M059J (cell line): ENCODE measurements around the gene KRTAP10-1. TPM values are rescaled to one million over a fixed set of nuclear protein-coding genes. Genes with fewer than 3 reads are reported as not detected.

Source experiments
- DNase-seq: peaks from one replicate; pipeline ENCODE4 v3.0.0-alpha.2; 2012; ENCODE audit warnings: low read depth
- total RNA-seq: library from RNA; depleted of rRNA; stranded (reverse); fragments of >200 nt; shearing (Covaris generic); gene quantifications from 2 replicates; pipeline ENCODE4 v1.2.3, GENCODE V29; 2014

KRTAP10-1 gene
- total RNA-seq, 1 experiment from 2014 or later: not detected

DNA sequence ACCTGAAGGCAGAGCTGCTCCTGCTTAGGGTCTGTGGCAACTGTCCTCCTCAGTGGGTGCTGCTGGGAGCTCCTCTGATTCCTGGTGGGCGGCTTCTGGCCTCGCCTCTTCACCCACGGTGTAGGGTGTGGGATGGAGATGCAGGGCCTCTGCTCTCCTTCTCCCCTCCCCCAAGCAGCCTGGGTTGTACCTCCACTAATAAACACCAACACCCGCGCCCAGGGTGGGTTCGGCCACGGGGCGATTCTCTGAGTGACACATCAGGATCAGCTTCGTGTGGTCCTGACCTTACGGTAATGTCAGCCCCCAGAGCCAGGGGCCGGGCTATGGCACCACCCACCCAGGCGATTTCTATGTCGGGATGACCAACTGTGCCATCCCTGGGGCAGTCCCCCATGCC, 23.7 kb downstream of the KRTAP10-1 start:
- DNase-seq: no peak

- DNase-seq: no peak
Observed at GRCh38 chr21:44515359-44516165, 24.4 kb downstream of the KRTAP10-1 start.

GRCh38 chr21:44514746-44515358, 25.1 kb downstream of the KRTAP10-1 start:
- no peak for DNase-seq

DNA sequence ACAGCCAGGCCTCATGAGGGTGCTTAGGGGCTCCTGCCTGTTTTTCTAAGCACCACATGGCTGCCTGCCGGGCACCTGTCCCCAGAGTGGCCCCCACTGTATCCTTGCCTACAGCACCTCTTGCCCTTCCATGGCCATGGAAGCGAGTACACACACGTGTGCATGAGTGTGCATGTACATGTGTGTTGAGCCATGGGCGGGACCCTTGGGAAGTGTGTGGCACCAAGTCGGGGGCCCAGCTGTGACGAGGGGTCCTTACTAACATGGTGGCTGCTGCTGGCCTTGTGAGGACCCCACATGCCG, 25.8 kb downstream of the KRTAP10-1 start:
- DNase-seq: no peak

- DNase-seq: peak; percentile 14
Observed at GRCh38 chr21:44513389-44514217, 26.4 kb downstream of the KRTAP10-1 start.

DNA sequence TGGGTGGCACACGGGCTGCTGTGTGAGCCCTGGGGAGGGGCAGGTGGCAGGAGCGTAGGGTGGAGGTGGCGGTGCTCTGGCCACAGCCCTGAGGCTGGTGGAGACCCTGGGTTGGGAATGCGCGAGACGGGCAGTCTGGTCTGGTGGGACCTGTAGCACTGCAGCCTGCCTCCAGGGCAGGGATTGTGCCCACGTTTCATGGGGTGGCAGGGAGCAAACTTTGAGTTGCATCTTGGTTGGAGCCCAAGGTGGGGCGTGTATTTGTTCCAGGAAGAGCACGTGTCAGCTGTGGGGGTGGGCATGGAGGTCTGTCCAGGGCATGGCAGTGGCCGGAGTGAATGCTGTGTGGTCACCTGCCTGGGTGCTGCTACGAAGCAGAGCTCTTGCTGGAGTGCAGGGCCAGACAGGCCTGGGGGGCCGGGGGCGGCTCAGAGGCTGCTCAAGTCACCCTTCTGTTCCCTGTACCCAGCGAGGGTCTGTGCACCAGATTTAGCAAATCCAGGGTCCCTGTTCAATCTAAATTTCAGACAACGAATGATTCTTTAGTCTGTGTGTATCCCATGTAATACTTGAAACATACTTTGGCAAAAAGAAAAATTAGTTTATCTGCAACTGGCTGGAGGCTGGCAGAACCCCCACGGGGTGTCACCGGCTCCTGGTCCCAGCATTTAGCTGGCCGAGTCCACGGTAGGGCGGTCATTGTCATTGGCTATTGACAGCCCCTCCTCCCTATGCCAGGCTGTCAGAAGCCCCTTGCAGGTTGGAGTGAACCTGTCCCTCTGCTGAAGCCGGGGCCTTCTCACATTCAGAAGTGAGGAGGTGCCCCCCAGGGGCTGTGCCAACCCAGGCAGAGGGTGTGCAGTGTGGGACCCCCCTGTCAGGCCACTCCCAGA, 27.3 kb downstream of the KRTAP10-1 start:
- DNase-seq: no peak

DNA sequence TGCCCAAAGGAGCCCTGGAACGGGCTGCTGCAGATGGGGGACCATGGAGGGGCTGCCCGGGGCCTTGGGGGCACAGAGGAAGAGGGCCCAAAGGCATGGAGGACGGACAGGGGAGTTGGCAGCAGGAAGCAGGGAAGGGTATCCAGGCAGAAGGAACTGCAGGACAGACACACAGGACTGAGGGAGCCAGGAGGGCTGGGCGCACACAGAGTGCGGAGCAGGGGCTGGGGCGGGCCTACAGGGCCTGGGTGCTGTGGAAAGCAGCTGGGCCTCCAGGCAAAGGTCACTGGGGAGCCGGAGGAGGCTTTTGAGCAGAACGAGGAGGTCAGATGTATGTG, 28.1 kb downstream of the KRTAP10-1 start:
- DNase-seq: no peak

DNA sequence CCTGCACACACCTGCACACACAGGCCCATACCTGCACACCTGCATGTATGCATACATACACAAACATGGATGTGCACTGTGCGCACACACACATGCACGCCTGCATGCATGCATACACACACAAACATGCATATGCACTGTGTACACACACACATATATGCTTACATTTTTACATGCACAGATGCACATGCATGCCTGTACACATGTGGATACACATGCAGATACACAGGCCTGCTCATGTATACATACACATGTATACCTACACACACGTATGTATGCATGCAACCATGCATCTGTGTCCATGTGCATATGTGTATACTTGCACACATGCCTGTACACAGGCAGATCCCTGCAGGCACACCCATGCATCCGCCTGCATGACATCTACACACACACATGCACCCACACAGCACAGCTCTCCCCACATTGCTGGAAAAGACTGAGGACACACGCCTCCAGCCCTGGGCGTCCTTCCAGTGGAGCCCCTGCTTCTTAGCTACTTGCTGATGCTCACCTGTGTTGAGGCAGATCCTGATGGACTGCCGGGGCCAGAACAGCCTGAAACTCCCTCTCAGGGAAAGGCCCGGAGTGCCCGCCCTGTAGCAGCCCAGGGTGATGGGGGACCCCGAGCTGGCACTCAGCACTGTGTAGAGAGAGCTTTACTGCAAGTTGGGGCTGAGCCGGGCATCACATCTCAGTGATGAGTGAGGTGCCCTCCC, 28.6 kb downstream of the KRTAP10-1 start:
- DNase-seq: no peak

DNA sequence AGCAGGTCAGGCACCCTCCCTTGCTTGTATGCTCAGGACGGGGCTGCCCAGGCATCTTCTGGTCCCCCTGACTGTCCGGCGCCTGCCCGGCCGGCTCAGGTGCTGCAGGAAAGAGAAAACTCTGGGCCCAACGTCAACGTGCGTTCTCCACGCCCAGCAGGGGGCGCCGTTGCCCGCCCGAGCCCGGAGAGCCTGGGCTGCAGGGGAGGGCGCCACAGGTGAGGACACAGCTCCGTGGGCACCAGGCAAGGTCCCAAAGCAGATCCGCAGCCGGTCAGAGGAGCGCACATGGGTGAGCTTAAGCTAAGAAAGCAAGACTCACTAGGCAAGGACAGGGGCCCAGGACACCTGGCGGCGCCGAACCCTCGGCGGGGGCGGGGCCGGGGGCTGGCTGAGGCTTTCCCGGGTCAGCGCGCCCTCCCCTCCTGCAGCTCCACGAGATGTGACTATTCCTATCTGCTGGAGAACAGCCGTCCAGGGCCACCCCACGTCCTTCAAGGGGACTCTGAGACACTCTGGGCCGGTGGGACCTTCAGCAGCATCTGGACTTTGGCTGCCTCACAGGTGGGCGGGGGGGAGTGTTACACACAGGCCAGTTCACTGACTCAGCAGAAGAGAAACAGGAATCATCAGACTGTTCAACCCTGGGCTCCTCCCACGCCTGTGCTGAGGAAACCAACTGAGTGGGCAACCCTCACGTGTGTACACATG, 29.3 kb downstream of the KRTAP10-1 start:
- DNase-seq: peak; percentile 35

DNA sequence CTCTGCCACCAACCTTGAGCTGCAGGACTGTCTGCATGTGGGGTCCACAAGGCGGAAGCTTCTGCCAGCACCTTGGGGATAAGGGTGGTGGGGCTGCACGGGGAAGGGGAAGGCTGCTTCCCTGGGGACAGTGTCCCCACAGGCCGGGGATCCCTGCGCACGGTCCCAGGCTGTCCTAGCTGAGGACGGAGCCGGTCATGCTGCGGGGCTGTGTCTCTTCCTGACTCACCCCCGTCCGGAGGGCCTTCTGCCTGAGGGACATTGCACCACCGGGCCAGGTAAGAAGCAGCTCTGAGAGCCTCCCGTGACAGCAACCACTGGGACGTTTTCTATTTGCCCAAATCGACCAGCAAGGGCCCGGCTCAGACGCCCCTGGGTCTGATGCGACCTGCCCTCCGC, 29.9 kb downstream of the KRTAP10-1 start:
- no peak for DNase-seq

GRCh38 chr21:44509539-44509938, 30.5 kb downstream of the KRTAP10-1 start:
- peak; percentile 60 for DNase-seq

DNA sequence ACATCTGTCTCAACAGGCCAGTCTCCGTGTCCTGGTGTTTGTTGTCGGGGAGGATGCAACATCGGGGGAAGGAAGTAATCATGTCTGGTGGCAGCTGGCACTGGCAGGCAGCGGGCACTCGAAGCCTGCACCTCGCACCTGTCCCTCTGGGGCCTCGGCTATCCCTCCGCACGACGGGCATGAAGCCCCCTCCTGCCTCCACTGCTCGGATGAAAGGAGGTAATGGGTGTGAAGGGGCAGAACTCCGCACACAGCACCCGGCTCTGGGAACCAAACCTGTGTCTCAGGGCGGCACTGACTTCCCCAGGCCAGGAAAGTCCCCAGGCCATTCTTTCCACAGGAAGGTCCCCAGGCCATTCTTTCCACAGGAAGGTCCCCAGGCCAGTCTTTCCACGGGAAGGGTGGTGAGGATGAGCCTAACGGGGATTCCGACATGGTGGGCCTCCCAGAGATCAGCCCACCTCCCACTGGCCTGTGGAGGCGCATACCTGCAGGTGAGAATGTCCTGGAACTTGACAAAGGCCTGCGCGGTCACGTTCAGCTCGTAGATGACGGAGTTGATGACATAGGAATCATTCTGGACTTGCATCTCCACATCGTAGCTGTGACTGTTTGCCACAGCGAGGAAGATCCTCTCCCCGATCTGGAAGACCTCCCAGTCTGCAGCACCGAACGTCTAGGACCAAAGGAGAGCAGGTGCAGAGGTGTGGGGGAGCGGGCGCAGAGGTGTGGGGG, 31.1 kb downstream of the KRTAP10-1 start:
- DNase-seq: no peak

DNA sequence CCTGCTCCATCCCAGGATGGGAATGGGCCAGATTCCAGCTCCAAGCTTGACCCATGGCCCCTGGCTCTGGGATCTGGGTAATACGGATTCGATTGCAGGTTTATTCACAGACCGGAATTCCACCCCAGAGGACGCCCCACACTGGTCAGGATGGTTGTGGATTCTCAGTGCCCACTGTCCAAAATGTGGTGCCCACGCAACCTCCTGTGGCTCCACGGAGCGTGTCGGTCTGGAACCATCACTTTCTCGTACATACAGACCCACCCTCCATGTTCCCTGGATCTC, 31.6 kb downstream of the KRTAP10-1 start:
- no peak for DNase-seq

GRCh38 chr21:44507673-44508425, 32.1 kb downstream of the KRTAP10-1 start:
- no peak for DNase-seq

DNA sequence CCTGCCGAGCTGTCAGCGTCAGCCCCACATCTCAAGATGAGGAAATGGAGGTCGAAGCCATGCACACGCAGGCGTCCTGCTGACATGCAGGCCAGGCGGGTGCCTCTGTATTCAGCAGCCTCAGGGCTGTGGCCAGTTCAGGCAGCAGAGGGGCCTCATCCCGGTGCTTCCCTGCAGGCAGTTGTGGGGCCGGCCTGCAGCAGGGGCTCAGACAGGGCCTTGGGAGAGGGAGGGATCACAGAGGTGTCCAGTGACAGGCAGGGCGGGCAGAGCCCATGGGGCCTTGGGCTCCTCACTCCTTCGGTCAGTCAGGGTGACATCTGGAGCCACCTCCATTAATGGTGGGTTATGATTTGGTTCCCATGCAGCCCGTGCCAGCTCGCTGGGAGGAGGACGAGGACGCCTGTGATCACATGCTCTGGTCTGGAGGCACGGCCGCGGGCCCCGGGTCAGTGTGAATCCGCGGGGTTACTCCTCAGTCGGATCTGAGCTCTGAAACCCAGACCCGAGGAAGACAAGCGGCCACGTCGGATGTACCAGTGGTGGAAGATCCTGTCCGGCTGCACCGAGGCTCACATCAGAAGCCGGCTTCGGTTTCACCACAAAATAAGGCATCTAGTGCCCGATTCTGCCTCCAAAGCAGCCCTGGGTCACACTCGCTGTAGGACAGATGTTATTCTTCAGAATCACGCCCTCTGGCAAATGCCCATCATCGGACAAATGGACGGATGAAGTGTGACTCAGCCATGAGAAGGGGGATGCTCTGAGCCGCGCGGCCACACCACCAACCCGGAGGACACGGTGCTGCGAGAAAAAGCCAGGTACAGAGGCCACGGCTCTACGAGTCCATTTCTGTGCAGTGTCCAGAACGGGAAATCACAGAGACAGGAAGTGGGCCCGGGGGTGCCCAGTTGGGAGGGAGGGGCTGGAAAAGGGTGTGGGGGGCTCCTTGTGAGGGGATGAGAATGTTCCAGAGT, 33.4 kb downstream of the KRTAP10-1 start:
- DNase-seq: no peak

- no peak for DNase-seq
Observed at GRCh38 chr21:44505673-44506278, 34.2 kb downstream of the KRTAP10-1 start.

DNA sequence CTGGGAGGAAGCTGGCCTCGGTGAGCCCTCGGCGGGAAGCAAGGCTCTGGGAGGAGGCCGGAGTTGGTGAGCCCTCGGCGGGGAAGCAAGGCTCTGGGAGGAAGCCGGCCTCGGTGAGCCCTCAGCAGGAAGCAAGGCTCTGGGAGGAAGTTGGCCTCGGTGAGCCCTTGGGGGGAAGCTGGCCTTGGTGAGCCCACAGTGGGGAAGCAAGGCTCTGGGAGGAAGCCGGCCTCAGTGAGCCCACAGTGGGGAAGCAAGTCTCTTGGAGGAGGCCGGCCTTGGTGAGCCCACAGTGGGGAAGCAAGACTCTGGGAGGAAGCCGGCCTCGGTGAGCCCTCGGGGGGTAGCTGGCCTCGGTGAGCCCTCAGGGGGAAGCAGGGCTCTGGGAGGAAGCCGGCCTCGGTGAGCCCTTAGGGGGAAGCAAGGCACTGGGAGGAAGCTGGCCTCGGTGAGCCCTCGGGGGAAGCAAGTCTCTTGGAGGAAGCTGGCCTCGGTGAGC, 36.0 kb downstream of the KRTAP10-1 start:
- DNase-seq: no peak
